GM19193 (cell line): ENCODE data around the gene MTREX.

Experiments used
- POLR2A ChIP-seq: IDR thresholded peaks from 4 replicates; pipeline ENCODE4 v1.6.1; 2011; ENCODE audit not compliant: insufficient read depth, insufficient read length; ENCODE audit errors: extremely low read depth

MTREX gene

GRCh38 chr5:55313870-55314617, 6.3 kb downstream of the MTREX start:
- no peak for TF ChIP-seq POLR2A

- no peak for TF ChIP-seq POLR2A
These were observed 8.5 kb downstream of the MTREX start for GRCh38 chr5:55316289-55316688.

- no peak for TF ChIP-seq POLR2A
These were observed 9.0 kb downstream of the MTREX start for GRCh38 chr5:55316837-55317236.

DNA sequence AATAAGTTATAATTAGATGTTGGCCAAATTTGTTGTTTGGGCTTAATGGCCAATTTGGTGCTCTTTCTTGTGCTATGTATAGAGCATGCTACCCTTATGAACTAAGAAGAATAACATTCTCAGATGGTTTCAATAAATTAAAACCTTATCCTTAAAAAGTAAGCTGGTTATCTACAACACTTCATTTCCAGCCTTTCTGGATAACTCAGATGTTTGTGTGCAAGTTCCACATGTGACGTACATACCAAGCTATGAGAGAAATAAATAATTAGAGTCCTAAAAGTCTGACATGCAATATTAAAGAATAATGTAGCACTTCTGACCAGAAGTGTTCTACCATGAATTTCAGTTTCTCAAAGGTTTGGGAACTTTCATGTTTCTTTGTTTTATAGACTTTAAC, 11.7 kb downstream of the MTREX start:
- TF ChIP-seq POLR2A, result no peak

DNA sequence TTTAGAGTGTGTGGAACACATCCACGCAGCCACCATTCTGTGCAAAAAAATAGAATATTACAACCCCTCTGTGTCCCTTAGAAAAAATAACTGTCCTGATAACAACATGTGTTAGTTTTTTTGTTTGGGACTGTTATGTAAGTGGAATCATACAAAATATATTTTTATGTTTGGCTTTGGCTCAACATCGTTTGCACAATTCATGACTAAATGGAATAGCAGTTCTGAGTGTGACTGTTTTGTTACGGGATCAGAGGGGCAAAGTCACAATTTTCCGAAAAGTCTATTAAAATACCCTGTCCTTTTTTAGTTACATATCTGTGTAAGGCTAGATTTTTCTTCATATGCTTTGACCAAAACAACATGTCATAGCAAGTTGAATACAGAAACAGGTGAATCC, 12.8 kb downstream of the MTREX start:
- TF ChIP-seq POLR2A, result no peak

- no peak for TF ChIP-seq POLR2A
These were observed 16.2 kb downstream of the MTREX start for GRCh38 chr5:55324006-55324405.

- TF ChIP-seq POLR2A, result no peak
These were observed 17.1 kb downstream of the MTREX start for GRCh38 chr5:55324815-55325418.

DNA sequence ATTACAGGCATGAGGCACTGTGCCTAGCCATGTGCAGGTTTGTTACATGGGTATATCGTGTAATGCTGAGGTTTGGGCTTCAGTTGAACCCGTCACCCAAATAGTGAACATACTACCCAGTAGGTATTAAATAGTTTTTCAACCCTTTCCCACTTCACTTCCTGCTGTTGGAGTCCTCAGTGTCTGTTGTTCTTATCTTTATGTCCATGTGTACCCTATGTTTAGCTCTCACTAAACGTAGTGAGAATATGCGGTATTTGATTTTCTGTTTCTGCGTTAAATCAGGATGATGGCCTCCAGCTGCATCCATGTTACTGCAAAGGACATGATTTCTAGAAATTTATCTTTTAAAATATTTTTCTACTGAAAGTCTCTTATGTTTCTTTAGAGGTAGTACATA, 17.8 kb downstream of the MTREX start:
- no peak for TF ChIP-seq POLR2A

- no peak for TF ChIP-seq POLR2A
These were observed 19.5 kb downstream of the MTREX start for GRCh38 chr5:55327281-55327680.

DNA sequence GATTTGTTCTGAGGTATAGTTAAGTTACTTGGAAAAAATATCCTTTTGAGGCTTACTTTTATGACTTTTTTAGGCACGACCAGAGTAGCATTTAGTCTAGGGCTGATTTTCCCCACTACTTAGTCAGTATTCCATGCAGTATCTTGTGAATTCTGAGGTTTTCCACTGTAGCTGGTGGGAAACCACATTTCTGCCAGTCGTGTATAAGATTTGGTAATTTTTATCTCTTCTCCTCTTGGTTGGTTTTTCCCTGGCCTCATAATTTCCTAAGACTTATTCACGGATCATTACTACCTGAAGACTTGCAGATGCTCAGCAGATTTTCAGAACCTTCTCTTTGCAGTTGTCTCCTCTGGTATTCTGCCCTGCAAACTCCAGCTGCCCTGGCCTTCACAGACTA, 23.5 kb downstream of the MTREX start:
- no peak for TF ChIP-seq POLR2A

- TF ChIP-seq POLR2A, result no peak
These were observed 25.2 kb downstream of the MTREX start for GRCh38 chr5:55333017-55333416.

GRCh38 chr5:55333811-55334210, 26.0 kb downstream of the MTREX start:
- no peak for TF ChIP-seq POLR2A

GRCh38 chr5:55338092-55338613, 30.4 kb downstream of the MTREX start:
- no peak for TF ChIP-seq POLR2A

GRCh38 chr5:55338810-55339243, 31.0 kb downstream of the MTREX start:
- no peak for TF ChIP-seq POLR2A

DNA sequence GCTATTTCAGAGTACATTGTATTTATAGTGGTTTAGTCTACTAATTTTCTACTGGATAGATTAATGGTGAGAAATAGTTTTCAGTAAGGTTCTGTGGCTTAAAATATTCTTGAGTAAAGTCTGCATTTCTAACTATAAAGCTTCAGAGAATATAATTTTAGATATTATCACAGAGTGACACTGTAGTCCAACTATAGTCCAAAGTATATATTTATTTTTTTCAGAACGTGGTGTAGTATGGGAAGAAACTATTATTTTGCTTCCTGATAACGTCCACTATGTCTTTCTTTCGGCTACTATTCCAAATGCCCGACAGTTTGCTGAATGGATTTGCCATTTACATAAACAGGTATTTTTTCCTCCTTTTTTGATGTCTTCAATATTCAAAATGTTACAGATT, 35.3 kb downstream of the MTREX start:
- TF ChIP-seq POLR2A, result no peak

- no peak for TF ChIP-seq POLR2A
These were observed 35.8 kb downstream of the MTREX start for GRCh38 chr5:55343609-55344008.
